ENCODE measurements around the gene PPP3CB.
A peak's percentile ranks its signal among the peaks of the same experiment; 100 is the strongest.

The PPP3CB gene

DNA sequence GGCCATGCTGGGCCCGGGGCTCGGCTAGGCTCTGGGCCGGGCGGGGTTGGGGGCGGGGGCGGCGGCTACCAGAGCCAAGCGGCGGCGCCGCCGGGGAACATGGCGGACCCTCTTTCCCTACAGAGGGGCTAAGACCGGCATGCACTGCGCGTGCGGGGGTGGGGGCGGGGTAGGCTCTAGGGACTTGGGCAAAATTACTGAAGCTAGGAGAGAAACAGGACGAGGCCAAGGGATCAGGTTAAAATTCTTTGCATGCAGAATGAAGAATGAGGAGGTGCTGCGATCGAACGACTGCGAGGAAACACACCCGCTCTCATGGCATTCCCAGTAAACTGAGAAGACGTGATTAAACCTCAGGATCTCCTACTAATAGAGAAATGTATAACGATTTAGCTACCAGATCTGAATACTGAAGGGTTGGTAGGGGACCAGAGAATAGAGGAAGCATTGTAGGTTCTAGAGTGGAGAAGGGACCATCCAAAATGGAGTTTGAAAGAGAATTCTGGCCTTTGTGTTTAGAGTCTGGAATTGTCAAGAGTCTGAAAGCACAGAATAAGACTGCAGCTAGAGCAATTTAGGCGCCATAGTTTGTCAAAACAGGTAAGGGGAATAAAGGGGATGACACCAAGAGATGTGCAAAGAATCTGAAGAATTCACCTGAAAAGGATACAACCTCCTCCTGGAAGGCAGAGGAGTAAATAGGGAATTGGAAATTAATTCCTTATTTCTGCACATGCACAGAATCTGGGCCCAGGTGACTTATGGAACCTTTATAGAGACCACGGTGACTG, at the start of gene PPP3CB:
Gene PPP3CB, minus strand, starts transcription at position 141 of the 791 bp plus-strand sequence. Its CDS starts 135 bp downstream, at position 6.
- Histone ChIP-seq H3K36me3 (ENCODE audit: insufficient read depth, low read depth, low read length) (peaks cover 34% of the 10 kb centered on the region), H3K4me3 (ENCODE audit: low read length) (peak within 1 kb of the TSS; percentile 89), H3K27me3 (ENCODE audit: insufficient read depth, low read length) (no peaks in the 10 kb centered on the region), H3K27ac (ENCODE audit: low read length) (peak within 1 kb of the TSS; percentile 53), H3K4me1 (ENCODE audit: insufficient read depth, low read length) (peaks cover 5% of the 10 kb centered on the region), H3K9me3 (ENCODE audit: insufficient read depth, low read depth, low read length) (no peaks in the 10 kb centered on the region), H3K9ac (ENCODE audit: low read depth, low read length) (peak within 1 kb of the TSS; percentile 87)

DNA sequence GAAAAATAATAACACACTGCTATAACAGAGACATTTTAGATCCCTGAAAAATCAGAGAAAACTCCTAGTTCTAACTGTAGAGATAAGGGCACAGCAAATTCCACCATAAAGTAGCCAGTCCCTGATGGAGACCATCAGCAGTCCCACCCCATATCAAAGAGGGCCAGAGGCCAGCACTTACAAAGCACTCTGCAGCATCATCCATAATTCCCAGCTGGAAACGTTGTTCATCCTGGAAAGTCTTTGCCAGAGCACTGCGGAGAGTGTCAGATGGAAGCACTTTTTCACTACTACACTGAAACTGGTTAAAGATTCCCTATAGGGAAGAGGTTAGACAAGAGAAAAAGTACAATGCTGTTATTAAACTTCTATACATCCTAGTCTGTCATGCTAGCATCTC, 49.5 kb upstream of the PPP3CB start:
- no peak overlapping the region for H3K27ac ChIP-seq (ENCODE audit: low read length)

DNA sequence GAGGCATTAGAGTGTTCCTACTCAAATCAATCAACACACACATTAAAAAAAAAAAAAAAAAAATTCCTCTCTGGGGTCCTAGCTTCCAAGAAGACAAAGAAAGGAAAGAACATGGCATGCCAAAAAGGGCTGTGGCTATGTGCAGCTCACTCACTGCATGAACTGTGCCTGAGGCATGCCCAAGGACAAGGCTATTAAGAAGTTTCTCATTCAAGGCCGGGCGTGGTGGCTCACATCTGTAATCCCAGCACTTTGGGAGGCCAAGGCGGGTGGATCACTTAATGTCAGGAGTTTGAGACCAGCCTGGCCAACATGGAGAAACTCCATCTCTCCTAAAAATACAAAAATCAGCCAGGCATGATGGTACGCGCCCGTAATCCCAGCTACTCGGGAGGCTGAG, 41.9 kb upstream of the PPP3CB start:
- H3K4me3 ChIP-seq (ENCODE audit: low read length): no peak overlapping the region
- H3K27ac ChIP-seq (ENCODE audit: low read length): no peak overlapping the region
- no peaks in the 10 kb centered on the region for H3K9me3 ChIP-seq (ENCODE audit: insufficient read depth, low read depth, low read length)
- no peak overlapping the region for H3K9ac ChIP-seq (ENCODE audit: low read depth, low read length)
- no peaks in the 10 kb centered on the region for H3K27me3 ChIP-seq (ENCODE audit: insufficient read depth, low read length)
- H3K4me1 ChIP-seq (ENCODE audit: insufficient read depth, low read length): no peaks in the 10 kb centered on the region
- H3K36me3 ChIP-seq (ENCODE audit: insufficient read depth, low read depth, low read length): peaks cover 71% of the 10 kb centered on the region

More for the DNA sequence above, 49.5 kb upstream of the PPP3CB start:
- no peaks in the 10 kb centered on the region for H3K4me1 ChIP-seq (ENCODE audit: insufficient read depth, low read length)
- no peak overlapping the region for H3K4me3 ChIP-seq (ENCODE audit: low read length)
- no peaks in the 10 kb centered on the region for H3K27me3 ChIP-seq (ENCODE audit: insufficient read depth, low read length)
- H3K9me3 ChIP-seq (ENCODE audit: insufficient read depth, low read depth, low read length): no peaks in the 10 kb centered on the region
- H3K36me3 ChIP-seq (ENCODE audit: insufficient read depth, low read depth, low read length): peaks cover 33% of the 10 kb centered on the region
- H3K9ac ChIP-seq (ENCODE audit: low read depth, low read length): no peak overlapping the region

DNA sequence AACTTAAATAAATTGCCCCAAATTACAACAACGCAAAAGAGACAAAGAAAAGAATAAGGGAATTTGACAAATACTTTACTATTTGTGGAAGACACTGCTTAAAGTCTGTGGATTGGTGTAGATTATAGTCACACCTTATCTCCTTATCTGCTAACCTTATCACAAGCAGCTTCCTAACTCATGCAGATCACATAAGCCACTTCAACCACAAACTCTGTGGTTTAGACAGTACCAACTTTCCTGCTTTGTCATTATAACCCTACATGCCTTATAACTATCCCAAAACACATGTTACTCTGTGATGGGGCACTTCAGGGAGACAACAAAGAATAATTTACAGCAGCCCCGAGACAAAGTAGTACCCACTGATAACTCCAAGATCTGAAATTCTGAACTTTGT, 41.5 kb upstream of the PPP3CB start:
- peaks cover 66% of the 10 kb centered on the region for H3K36me3 ChIP-seq (ENCODE audit: insufficient read depth, low read depth, low read length)
- no peak overlapping the region for H3K27ac ChIP-seq (ENCODE audit: low read length)
- no peaks in the 10 kb centered on the region for H3K9me3 ChIP-seq (ENCODE audit: insufficient read depth, low read depth, low read length)
- H3K27me3 ChIP-seq (ENCODE audit: insufficient read depth, low read length): no peaks in the 10 kb centered on the region
- no peak overlapping the region for H3K9ac ChIP-seq (ENCODE audit: low read depth, low read length)
- H3K4me1 ChIP-seq (ENCODE audit: insufficient read depth, low read length): no peaks in the 10 kb centered on the region
- H3K4me3 ChIP-seq (ENCODE audit: low read length): no peak overlapping the region

DNA sequence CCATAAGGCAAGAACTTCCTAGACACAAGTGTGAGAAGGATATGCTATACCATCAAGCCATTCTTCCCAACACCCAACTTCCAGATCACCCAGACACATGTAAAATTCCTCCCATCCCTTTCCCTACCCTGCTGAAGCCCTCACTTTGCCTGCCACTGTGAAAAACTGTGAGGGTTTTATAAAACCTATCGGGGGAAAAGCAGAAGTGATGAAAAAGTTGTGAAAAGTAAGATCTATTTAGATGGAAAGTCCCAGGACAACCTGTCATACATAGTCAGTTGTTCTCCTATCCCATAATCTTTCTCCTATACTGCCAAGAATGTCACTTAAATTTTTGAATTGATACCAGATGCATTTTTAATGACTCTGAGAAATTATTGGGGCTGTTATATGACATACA, 39.0 kb upstream of the PPP3CB start:
- Histone ChIP-seq H3K4me3 (ENCODE audit: low read length) (no peak overlapping the region), H3K4me1 (ENCODE audit: insufficient read depth, low read length) (no peaks in the 10 kb centered on the region), H3K36me3 (ENCODE audit: insufficient read depth, low read depth, low read length) (peaks cover 61% of the 10 kb centered on the region), H3K27me3 (ENCODE audit: insufficient read depth, low read length) (no peaks in the 10 kb centered on the region), H3K9ac (ENCODE audit: low read depth, low read length) (no peak overlapping the region), H3K9me3 (ENCODE audit: insufficient read depth, low read depth, low read length) (no peaks in the 10 kb centered on the region), H3K27ac (ENCODE audit: low read length) (no peak overlapping the region)

DNA sequence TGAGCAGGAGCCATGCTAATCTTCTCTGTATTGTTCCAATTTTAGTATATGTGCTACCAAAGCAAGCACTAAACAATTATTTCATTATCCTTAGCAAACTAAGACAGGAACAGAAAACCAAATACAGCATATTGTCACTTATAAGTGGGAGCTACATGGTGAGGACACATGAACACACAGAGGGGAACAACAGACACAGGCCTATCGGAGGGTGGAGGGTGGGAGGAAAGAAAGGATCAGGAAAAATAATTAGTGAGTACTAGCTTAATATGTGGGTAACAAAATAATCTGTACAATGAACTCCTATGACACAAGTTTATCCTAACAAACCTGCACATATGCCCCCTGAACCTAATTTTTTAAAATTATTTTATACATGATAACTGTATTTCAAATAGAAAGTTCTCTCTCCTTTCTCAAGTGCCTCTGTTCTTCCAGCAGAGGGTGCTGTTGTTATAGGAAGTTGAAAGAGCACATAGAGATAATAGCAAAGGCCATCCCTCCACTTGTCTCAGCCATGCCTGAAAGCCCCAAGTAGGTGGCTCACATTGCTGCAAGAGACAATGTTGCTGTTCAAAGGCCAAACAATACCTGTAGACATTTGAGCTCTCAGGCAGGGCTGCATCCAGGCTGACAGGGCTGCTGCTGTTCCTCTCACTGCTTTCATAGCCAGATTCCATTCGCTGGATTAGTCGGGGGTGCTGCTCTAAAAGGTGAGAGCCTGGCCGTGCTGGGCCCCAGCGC, 33.4 kb upstream of the PPP3CB start:
- Histone ChIP-seq H3K27ac (ENCODE audit: low read length) (no peak overlapping the region), H3K4me3 (ENCODE audit: low read length) (no peak overlapping the region), H3K9me3 (ENCODE audit: insufficient read depth, low read depth, low read length) (no peaks in the 10 kb centered on the region), H3K9ac (ENCODE audit: low read depth, low read length) (no peak overlapping the region), H3K36me3 (ENCODE audit: insufficient read depth, low read depth, low read length) (peaks cover 50% of the 10 kb centered on the region), H3K4me1 (ENCODE audit: insufficient read depth, low read length) (no peaks in the 10 kb centered on the region), H3K27me3 (ENCODE audit: insufficient read depth, low read length) (no peaks in the 10 kb centered on the region)

DNA sequence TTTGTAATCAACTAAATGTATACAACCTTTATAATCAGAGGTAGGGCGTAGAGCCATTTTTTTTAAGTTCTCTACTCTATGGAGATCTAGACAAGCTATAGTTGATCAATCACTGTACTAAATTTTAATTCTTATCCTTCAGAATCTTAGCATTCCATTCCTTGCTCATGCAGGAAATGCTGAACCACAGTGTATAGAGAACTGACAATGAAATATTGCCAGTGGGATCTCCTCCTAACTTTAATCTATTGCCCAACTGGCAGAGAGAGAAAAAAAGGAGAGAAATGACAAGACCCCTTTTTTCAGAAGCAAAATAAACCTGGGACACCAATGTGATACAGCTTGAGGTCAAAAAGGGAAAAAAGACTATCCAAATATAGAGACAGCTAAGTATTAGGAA, 26.4 kb upstream of the PPP3CB start:
- Histone ChIP-seq H3K4me1 (ENCODE audit: insufficient read depth, low read length) (no peaks in the 10 kb centered on the region), H3K27me3 (ENCODE audit: insufficient read depth, low read length) (no peaks in the 10 kb centered on the region), H3K4me3 (ENCODE audit: low read length) (no peak overlapping the region), H3K9me3 (ENCODE audit: insufficient read depth, low read depth, low read length) (no peaks in the 10 kb centered on the region), H3K27ac (ENCODE audit: low read length) (no peak overlapping the region), H3K9ac (ENCODE audit: low read depth, low read length) (no peak overlapping the region), H3K36me3 (ENCODE audit: insufficient read depth, low read depth, low read length) (peaks cover 83% of the 10 kb centered on the region)

DNA sequence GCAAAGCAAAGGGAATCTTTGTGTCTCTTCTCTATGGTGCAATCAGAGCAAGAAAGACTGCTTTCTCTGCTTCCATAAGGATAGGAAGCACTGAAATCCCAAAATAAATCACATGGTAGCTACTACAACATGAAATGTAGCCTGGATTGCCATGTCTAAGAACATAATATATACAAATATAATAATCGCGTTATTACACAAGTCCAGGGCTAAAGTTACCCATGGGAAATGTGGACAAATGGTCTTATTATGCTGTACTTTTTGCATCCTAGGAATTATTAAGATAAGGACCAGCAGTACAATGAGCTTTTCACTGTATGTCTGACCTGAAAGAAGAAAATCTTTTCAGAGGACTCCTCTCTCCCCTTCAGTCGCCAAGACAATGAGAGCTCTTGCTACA, 23.5 kb upstream of the PPP3CB start:
- H3K4me1 ChIP-seq (ENCODE audit: insufficient read depth, low read length): no peaks in the 10 kb centered on the region
- no peaks in the 10 kb centered on the region for H3K27me3 ChIP-seq (ENCODE audit: insufficient read depth, low read length)
- H3K9ac ChIP-seq (ENCODE audit: low read depth, low read length): no peak overlapping the region
- H3K27ac ChIP-seq (ENCODE audit: low read length): no peak overlapping the region
- no peak overlapping the region for H3K4me3 ChIP-seq (ENCODE audit: low read length)
- no peaks in the 10 kb centered on the region for H3K9me3 ChIP-seq (ENCODE audit: insufficient read depth, low read depth, low read length)
- H3K36me3 ChIP-seq (ENCODE audit: insufficient read depth, low read depth, low read length): peaks cover 80% of the 10 kb centered on the region

DNA sequence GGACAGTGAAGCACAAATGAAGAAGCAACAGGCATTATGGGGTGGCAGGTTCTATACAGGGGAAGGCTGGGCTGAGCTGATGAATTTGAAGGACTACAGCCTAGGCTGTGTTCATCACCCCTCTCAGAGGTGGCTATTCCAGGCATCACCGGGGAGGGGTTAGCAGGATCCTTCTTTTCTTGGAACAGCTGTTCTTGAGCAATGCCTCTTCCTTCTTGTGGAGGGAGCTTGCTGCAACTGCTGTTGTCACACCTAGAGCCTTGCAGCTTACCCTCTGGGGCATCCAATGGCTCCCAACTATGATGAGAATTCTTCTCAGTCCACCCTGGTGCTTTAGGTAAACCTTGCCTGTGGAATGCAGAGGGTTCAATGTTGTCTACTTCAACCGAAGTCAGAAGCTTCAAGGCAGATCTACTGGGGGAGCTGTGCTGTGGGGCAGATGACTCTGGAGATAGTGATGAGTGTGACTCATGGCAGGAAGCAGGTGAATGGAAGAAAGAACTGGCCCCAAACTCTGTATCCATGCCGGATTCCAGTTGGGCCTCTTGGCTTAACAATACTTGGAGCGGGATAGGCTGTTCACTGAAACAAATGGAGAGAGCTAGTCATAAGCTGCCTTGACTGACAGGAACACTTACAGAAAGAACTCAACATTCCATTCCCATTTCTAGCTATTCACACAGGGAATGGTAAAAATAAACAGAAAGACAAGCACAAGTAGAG, 21.5 kb upstream of the PPP3CB start:
- H3K9ac ChIP-seq (ENCODE audit: low read depth, low read length): no peak overlapping the region
- H3K27me3 ChIP-seq (ENCODE audit: insufficient read depth, low read length): no peaks in the 10 kb centered on the region
- H3K36me3 ChIP-seq (ENCODE audit: insufficient read depth, low read depth, low read length): peaks cover 77% of the 10 kb centered on the region

DNA sequence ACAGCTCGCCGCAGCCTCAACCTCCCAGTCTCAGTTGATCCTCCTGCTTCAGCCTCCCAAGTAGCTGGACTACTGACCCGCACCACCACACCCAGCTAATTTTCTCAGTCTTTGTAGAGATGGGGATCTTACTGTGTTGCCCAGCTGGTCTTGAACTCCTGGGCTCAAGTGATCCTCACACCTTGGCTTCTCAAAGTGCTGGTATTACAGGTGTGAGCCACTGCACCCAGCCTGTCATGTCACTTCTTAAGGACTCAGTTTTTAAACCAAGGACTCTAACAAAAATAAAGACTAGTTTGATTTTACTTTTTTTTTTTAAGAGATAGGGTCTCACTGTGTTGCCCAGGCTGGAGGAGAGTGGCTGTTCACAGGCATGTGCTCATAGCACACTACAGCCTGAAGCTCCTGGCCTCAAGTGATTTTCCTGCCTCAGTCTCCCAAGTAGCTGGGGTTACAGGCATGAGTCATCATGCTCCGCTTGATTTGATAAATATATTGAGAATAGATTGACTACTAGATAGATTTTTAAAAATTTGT, 16.5 kb upstream of the PPP3CB start:
- H3K4me3 ChIP-seq (ENCODE audit: low read length): no peak overlapping the region
- H3K9ac ChIP-seq (ENCODE audit: low read depth, low read length): no peak overlapping the region

More for the DNA sequence above, 21.5 kb upstream of the PPP3CB start:
- H3K4me1 ChIP-seq (ENCODE audit: insufficient read depth, low read length): no peaks in the 10 kb centered on the region
- H3K4me3 ChIP-seq (ENCODE audit: low read length): no peak overlapping the region
- no peaks in the 10 kb centered on the region for H3K9me3 ChIP-seq (ENCODE audit: insufficient read depth, low read depth, low read length)
- no peak overlapping the region for H3K27ac ChIP-seq (ENCODE audit: low read length)

DNA sequence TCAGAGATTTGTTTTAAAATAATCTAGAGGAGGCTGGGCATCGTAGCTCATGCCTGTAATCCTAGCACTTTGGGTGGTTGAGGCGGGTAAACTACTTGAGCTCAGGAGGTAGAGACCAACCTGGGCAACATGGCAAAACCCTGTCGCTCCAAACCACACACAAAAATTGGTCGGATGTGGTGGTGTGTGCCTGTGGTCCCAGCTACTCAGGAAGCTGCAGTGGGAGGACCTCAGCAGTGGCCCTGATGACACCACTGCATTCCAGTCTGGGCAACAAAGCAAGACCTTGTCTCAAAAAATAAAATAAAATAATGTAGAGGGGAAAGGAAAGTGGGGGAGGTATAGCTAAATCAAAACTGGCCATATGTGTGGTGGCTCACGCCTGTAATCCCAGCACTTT, 13.9 kb upstream of the PPP3CB start:
- Histone ChIP-seq H3K27ac (ENCODE audit: low read length) (no peak overlapping the region), H3K4me1 (ENCODE audit: insufficient read depth, low read length) (peaks cover 10% of the 10 kb centered on the region), H3K27me3 (ENCODE audit: insufficient read depth, low read length) (no peaks in the 10 kb centered on the region), H3K9me3 (ENCODE audit: insufficient read depth, low read depth, low read length) (no peaks in the 10 kb centered on the region), H3K4me3 (ENCODE audit: low read length) (no peak overlapping the region), H3K9ac (ENCODE audit: low read depth, low read length) (no peak overlapping the region), H3K36me3 (ENCODE audit: insufficient read depth, low read depth, low read length) (peaks cover 18% of the 10 kb centered on the region)

More for the DNA sequence above, 16.5 kb upstream of the PPP3CB start:
- H3K27ac ChIP-seq (ENCODE audit: low read length): no peak overlapping the region
- peaks cover 32% of the 10 kb centered on the region for H3K36me3 ChIP-seq (ENCODE audit: insufficient read depth, low read depth, low read length)
- no peaks in the 10 kb centered on the region for H3K27me3 ChIP-seq (ENCODE audit: insufficient read depth, low read length)
- no peaks in the 10 kb centered on the region for H3K9me3 ChIP-seq (ENCODE audit: insufficient read depth, low read depth, low read length)
- H3K4me1 ChIP-seq (ENCODE audit: insufficient read depth, low read length): no peaks in the 10 kb centered on the region
